NCI-H1436 treated with DMSO at 0.1 percent for 48 hours (cell line): ENCODE results near the gene NID2.

Experiments
- DNase-seq: peaks from one replicate; lab custom pipeline; 2025; lab: John Stamatoyannopoulos, UW

The NID2 gene

GRCh38 chr14:52026901-52027300, 42.0 kb downstream of the NID2 start:
- DNase-seq, result no peak

GRCh38 chr14:52026017-52026660, 42.7 kb downstream of the NID2 start:
- DNase-seq, result no peak

DNA sequence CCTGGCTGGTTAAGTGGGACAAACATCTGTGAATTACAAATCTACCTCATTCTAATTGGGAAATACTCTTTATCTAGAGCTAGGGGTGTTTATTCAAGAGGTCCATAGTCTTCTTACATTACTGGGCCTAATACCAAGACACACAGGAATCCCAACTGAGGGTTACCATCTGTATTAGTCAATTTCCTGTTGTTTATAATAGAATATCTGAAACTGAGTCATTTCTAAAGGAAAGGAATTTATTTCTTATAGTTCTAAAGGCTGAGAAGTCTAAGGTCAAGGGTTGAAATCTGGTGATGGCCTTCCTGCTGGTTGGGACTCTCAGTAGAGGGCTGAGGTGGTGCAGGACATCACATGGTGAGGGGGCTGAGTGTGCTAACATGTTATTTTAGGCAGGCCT, 43.5 kb downstream of the NID2 start:
- DNase-seq, result no peak

- no peak for DNase-seq
Observed at GRCh38 chr14:52023518-52023917, 45.3 kb downstream of the NID2 start.

- no peak for DNase-seq
Observed at GRCh38 chr14:52021957-52022600, 46.8 kb downstream of the NID2 start.

GRCh38 chr14:52020866-52021717, 47.8 kb downstream of the NID2 start:
- no peak for DNase-seq

DNA sequence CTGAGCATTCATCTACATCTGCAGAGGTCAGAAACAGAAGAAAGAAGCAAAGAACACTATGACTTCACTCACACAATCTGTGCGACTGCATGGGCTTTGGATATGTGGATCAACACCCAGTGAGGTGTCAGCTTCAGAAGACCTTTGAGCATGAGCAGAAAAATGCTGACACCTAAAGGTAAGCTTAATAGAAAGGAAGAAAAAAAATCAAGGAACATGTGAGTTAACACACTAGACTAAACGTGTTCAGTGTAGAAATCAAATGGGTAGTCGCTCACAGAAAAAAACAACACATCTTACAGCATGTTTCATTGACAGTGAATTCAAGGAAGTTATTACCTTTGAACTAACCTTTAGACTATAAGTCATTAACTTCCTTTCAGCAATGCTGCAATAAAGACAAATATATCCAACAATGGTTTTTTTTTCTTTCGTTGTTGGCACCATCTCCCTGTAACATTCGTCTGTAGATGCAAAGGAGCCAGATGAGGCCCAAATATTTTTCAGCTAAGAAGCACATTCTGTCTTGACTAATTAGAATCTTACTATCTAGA, 48.6 kb downstream of the NID2 start:
- DNase-seq, result no peak

DNA sequence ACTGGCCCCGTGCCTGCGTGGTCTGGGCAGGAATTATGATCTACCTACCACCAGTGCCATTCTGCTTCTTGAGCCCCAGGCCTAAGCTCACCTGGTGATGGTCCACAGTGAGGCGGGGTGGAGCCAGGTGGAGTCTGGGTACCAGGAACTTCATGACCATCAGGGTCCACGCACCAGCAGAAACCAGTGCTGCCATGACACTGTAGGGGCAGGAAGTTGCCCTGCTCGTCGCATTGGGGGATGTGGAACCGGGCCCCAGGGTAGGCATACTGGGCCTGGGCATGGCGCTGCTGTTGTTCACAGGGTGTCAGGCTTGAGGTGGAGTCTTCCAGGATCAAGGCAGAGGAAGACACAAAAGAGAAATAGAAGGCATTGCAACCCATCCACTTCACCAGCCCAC, 49.9 kb downstream of the NID2 start:
- no peak for DNase-seq

DNA sequence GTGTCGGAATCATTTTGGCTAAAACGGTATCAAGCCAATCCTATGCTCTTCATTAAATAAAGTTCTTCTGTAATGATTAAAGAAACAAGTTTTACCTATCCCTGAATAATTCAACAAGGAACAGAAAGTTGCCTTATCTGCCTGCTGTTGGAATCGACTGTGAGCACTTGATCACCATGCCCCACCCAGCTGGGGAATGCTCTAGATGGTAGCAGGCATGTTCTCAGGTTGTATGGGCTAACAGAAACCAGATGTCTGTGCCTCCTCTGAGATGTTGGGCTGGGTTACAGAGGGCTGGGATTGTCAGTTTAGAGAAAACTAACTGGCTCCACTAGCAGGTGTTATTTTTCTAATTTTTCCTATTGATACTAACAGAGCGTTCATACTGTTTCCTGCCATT, 50.6 kb downstream of the NID2 start:
- no peak for DNase-seq

- no peak for DNase-seq
Observed at GRCh38 chr14:52015411-52016030, 53.3 kb downstream of the NID2 start.

DNA sequence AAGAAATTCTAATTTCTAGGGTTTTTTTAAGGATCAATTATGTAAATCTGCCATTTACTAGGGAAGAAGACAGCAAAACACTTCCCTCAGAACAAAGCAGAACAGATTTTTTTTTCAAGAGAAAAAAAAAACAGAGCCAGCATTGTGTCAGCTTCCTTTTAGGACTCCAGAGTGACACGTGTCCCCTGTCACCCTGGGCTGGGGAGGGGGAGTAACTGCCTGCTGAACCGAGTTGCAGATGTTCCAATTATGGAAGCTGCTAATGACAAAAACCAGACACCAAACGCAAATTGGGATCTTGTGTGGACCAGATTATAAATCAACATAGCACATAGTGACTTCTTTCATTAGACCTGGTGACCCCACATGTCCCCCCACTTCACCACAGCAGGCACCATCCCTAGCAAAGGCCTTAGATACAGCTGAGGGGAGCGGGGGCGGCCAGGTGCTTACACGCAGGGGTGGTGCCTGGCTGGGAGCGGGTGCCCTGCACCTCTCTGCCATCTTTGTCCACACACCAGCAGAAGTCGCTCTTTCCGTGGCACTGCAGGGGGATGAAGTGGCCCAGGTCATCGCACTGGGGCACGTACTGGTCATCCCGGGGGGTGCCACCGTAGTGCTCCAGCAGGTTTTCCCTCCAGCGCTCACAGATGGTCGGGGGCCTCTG, 54.1 kb downstream of the NID2 start:
- DNase-seq, result no peak

GRCh38 chr14:52013984-52014600, 54.8 kb downstream of the NID2 start:
- DNase-seq, result no peak

DNA sequence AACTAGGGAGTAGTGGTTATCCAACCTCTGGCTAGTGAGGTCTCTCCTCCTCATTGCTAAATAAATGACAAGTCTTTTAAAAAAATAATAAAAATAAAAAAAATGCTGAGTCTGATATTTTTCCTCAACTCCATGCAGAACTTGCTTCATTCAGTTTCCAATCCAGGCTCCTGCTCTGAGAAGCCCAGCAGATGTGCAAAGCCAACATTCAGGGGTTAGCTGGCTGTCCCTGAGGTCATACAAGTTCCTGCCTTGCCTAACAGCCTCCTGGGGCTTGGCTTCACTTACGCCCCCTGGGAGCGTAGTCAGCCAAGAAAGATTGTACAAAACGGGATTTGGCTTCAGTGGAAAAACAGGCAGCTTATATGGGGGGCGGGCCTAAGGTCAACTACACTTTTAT, 56.2 kb downstream of the NID2 start:
- no peak for DNase-seq

DNA sequence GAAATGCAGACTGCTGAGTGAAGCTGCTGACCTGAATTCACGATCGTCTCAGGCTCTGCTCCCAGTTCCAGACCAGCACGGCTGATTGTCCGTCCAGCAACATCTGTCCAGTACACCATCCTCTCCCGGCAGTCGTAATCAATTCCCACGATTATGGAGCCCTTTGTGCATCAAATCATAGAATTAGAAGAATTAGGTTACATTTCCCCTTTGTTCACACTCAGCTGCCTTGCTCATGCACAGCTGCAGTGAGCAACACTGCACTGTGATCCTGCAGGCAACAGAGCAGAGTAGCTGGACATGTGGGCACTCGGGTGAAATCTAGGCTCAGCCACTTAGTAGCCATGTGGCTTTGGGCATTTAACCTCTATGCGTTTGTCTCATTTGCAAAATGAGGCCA, 57.3 kb downstream of the NID2 start:
- no peak for DNase-seq

GRCh38 chr14:52010173-52010693, 58.6 kb downstream of the NID2 start:
- DNase-seq, result no peak

GRCh38 chr14:52008136-52008535, 60.7 kb downstream of the NID2 start:
- no peak for DNase-seq

DNA sequence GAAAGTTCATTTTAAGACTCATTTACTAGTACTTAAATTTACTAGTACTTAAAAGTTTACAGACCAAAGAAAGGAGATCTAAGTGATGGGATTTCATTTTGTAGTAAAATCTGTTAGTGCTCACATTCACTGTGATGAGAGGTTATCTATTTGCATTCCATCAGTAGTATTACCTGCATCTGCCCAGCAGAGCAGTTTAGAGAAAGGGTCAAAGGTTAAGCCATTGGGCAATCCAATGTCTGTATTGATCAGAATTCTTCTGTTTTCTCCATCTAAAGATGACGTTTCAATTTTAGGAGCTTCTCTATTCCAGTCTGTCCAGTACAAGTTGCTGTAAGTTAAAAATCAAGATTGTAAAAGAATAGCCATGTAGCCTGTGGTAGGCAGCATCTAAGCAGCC, 61.2 kb downstream of the NID2 start:
- DNase-seq, result no peak

- no peak for DNase-seq
Observed at GRCh38 chr14:52007211-52007610, 61.6 kb downstream of the NID2 start.

GRCh38 chr14:52006361-52006760, 62.5 kb downstream of the NID2 start:
- no peak for DNase-seq

GRCh38 chr14:52005625-52006024, 63.2 kb downstream of the NID2 start:
- no peak for DNase-seq

- no peak for DNase-seq
Observed at GRCh38 chr14:52003324-52003723, 65.5 kb downstream of the NID2 start.
